ENCODE results near the gene SORCS2.

SORCS2 gene

GRCh38 chr4:7240306-7240705, 48.0 kb downstream of the SORCS2 start:
- Histone ChIP-seq H3K27ac (ENCODE audit: low read length, poor library complexity, severe bottlenecking) (no peak overlapping the region), H3K4me1 (ENCODE audit: control insufficient read depth, insufficient read depth, low read depth, low read length) (peaks cover 8% of the 10 kb centered on the region), H3K4ac (ENCODE audit: low read depth in 1 of 2, low read length in 2 of 2) (no peak overlapping the region), H2AK5ac (ENCODE audit: low read length, severe bottlenecking) (no peak overlapping the region), H2BK5ac (ENCODE audit: low read depth, low read length, poor library complexity, severe bottlenecking) (no peak overlapping the region), H4K91ac (ENCODE audit: low read length) (no peak overlapping the region), H3K4me2 (ENCODE audit: low read length, poor library complexity, severe bottlenecking) (no peak overlapping the region), H3K9ac (ENCODE audit: low read length) (no peak overlapping the region), H3K9me3 (ENCODE audit: control insufficient read depth, low read length) (peaks cover 5% of the 10 kb centered on the region), H3K36me3 (ENCODE audit: control insufficient read depth in 1 of 2, insufficient read depth in 2 of 2, low read depth in 1 of 2, low read length in 2 of 2) (no peaks in the 10 kb centered on the region), H3K79me1 (replicated peaks; ENCODE audit: low read length, poor library complexity, severe bottlenecking) (peaks cover 2% of the 10 kb centered on the region), H3K14ac (ENCODE audit: low read length in 2 of 2) (no peak overlapping the region), H4K8ac (ENCODE audit: low read length) (no peak overlapping the region), H2BK120ac (ENCODE audit: low read depth, low read length) (no peak overlapping the region), H3K18ac (ENCODE audit: low read depth in 1 of 2, low read length in 2 of 2) (no peak overlapping the region), H3K4me3 (ENCODE audit: insufficient read depth in 1 of 2, low read depth in 1 of 2, low read length in 2 of 2) (no peak overlapping the region), H3K23ac (ENCODE audit: low read length in 2 of 2) (no peak overlapping the region), H3K27me3 (ENCODE audit: control insufficient read depth in 1 of 2, insufficient read depth in 1 of 2, low read length in 2 of 2) (peaks cover 18 to 32% of the 10 kb centered on the region in 2 experiments), H2BK12ac (ENCODE audit: low read length in 2 of 2) (no peak overlapping the region), H2AFZ (ENCODE audit: low read depth, low read length) (no peak overlapping the region), H2BK15ac (ENCODE audit: low read depth, poor library complexity, severe bottlenecking) (no peak overlapping the region)
- 82% methylated on average over 12 of the region's 12 CpGs for WGBS
- DNase-seq: no peak

GRCh38 chr4:7241597-7242125, 49.3 kb downstream of the SORCS2 start:
- Histone ChIP-seq H3K9me3 (ENCODE audit: control insufficient read depth, low read length) (peaks cover 5% of the 10 kb centered on the region), H3K4me1 (ENCODE audit: control insufficient read depth, insufficient read depth, low read depth, low read length) (peaks cover 7% of the 10 kb centered on the region), H3K27ac (ENCODE audit: low read length, poor library complexity, severe bottlenecking) (no peak overlapping the region), H3K4me3 (ENCODE audit: insufficient read depth in 1 of 2, low read depth in 1 of 2, low read length in 2 of 2) (no peak overlapping the region), H3K27me3 (ENCODE audit: control insufficient read depth in 1 of 2, insufficient read depth in 1 of 2, low read length in 2 of 2) (peaks cover 22 to 34% of the 10 kb centered on the region in 2 experiments), H3K18ac (ENCODE audit: low read depth in 1 of 2, low read length in 2 of 2) (no peak overlapping the region), H2AFZ (ENCODE audit: low read depth, low read length) (no peak overlapping the region), H2BK120ac (ENCODE audit: low read depth, low read length) (no peak overlapping the region), H2BK12ac (ENCODE audit: low read length in 2 of 2) (no peak overlapping the region), H3K4me2 (ENCODE audit: low read length, poor library complexity, severe bottlenecking) (no peak overlapping the region), H3K36me3 (ENCODE audit: control insufficient read depth in 1 of 2, insufficient read depth in 2 of 2, low read depth in 1 of 2, low read length in 2 of 2) (no peaks in the 10 kb centered on the region), H3K4ac (ENCODE audit: low read depth in 1 of 2, low read length in 2 of 2) (no peak overlapping the region), H2BK15ac (ENCODE audit: low read depth, poor library complexity, severe bottlenecking) (no peak overlapping the region), H2BK5ac (ENCODE audit: low read depth, low read length, poor library complexity, severe bottlenecking) (no peak overlapping the region), H3K79me1 (replicated peaks; ENCODE audit: low read length, poor library complexity, severe bottlenecking) (peaks cover 2% of the 10 kb centered on the region), H2AK5ac (ENCODE audit: low read length, severe bottlenecking) (no peak overlapping the region), H4K91ac (ENCODE audit: low read length) (no peak overlapping the region), H4K8ac (ENCODE audit: low read length) (no peak overlapping the region), H3K14ac (ENCODE audit: low read length in 2 of 2) (no peak overlapping the region), H3K23ac (ENCODE audit: low read length in 2 of 2) (no peak overlapping the region), H3K9ac (ENCODE audit: low read length) (no peak overlapping the region)
- DNase-seq: no peak
- WGBS: 92% methylated on average over 18 of the region's 18 CpGs

- no peak overlapping the region for H3K27ac ChIP-seq (ENCODE audit: low read length, poor library complexity, severe bottlenecking)
- no peak for DNase-seq
- 83% methylated on average over 13 of the region's 13 CpGs for whole genome bisulfite sequencing
Observed at GRCh38 chr4:7242766-7243165, 50.4 kb downstream of the SORCS2 start.

GRCh38 chr4:7243609-7244330, 51.4 kb downstream of the SORCS2 start:
- Histone ChIP-seq H2BK5ac (ENCODE audit: low read depth, low read length, poor library complexity, severe bottlenecking) (no peak overlapping the region), H3K27ac (ENCODE audit: low read length, poor library complexity, severe bottlenecking) (no peak overlapping the region), H3K79me1 (replicated peaks; ENCODE audit: low read length, poor library complexity, severe bottlenecking) (peaks cover 2% of the 10 kb centered on the region), H3K36me3 (ENCODE audit: control insufficient read depth in 1 of 2, insufficient read depth in 2 of 2, low read depth in 1 of 2, low read length in 2 of 2) (no peaks in the 10 kb centered on the region), H4K91ac (ENCODE audit: low read length) (no peak overlapping the region), H2AK5ac (ENCODE audit: low read length, severe bottlenecking) (no peak overlapping the region), H3K27me3 (ENCODE audit: control insufficient read depth in 1 of 2, insufficient read depth in 1 of 2, low read length in 2 of 2) (peaks cover 23 to 38% of the 10 kb centered on the region in 2 experiments), H2BK120ac (ENCODE audit: low read depth, low read length) (no peak overlapping the region), H2AFZ (ENCODE audit: low read depth, low read length) (no peak overlapping the region), H3K9me3 (ENCODE audit: control insufficient read depth, low read length) (peaks cover 2% of the 10 kb centered on the region), H3K23ac (ENCODE audit: low read length in 2 of 2) (no peak overlapping the region), H4K8ac (ENCODE audit: low read length) (no peak overlapping the region), H3K18ac (ENCODE audit: low read depth in 1 of 2, low read length in 2 of 2) (no peak overlapping the region), H3K4me1 (ENCODE audit: control insufficient read depth, insufficient read depth, low read depth, low read length) (peaks cover 5% of the 10 kb centered on the region), H3K4me2 (ENCODE audit: low read length, poor library complexity, severe bottlenecking) (no peak overlapping the region), H2BK12ac (ENCODE audit: low read length in 2 of 2) (no peak overlapping the region), H3K14ac (ENCODE audit: low read length in 2 of 2) (no peak overlapping the region), H3K4me3 (ENCODE audit: insufficient read depth in 1 of 2, low read depth in 1 of 2, low read length in 2 of 2) (no peak overlapping the region), H2BK15ac (ENCODE audit: low read depth, poor library complexity, severe bottlenecking) (no peak overlapping the region), H3K9ac (ENCODE audit: low read length) (no peak overlapping the region), H3K4ac (ENCODE audit: low read depth in 1 of 2, low read length in 2 of 2) (no peak overlapping the region)
- WGBS: 88% methylated on average over 21 of the region's 21 CpGs
- DNase-seq: no peak

More at GRCh38 chr4:7242766-7243165, 50.4 kb downstream of the SORCS2 start:
- Histone ChIP-seq H2AK5ac (ENCODE audit: low read length, severe bottlenecking) (no peak overlapping the region), H4K8ac (ENCODE audit: low read length) (no peak overlapping the region), H3K4ac (ENCODE audit: low read depth in 1 of 2, low read length in 2 of 2) (no peak overlapping the region), H2AFZ (ENCODE audit: low read depth, low read length) (no peak overlapping the region), H3K9me3 (ENCODE audit: control insufficient read depth, low read length) (peaks cover 5% of the 10 kb centered on the region), H3K23ac (ENCODE audit: low read length in 2 of 2) (no peak overlapping the region), H3K4me1 (ENCODE audit: control insufficient read depth, insufficient read depth, low read depth, low read length) (peaks cover 7% of the 10 kb centered on the region), H3K4me2 (ENCODE audit: low read length, poor library complexity, severe bottlenecking) (no peak overlapping the region), H3K9ac (ENCODE audit: low read length) (no peak overlapping the region), H4K91ac (ENCODE audit: low read length) (no peak overlapping the region), H3K14ac (ENCODE audit: low read length in 2 of 2) (no peak overlapping the region), H2BK120ac (ENCODE audit: low read depth, low read length) (no peak overlapping the region), H3K4me3 (ENCODE audit: insufficient read depth in 1 of 2, low read depth in 1 of 2, low read length in 2 of 2) (no peak overlapping the region), H3K18ac (ENCODE audit: low read depth in 1 of 2, low read length in 2 of 2) (no peak overlapping the region), H2BK12ac (ENCODE audit: low read length in 2 of 2) (no peak overlapping the region), H3K79me1 (replicated peaks; ENCODE audit: low read length, poor library complexity, severe bottlenecking) (peaks cover 2% of the 10 kb centered on the region), H2BK5ac (ENCODE audit: low read depth, low read length, poor library complexity, severe bottlenecking) (no peak overlapping the region), H2BK15ac (ENCODE audit: low read depth, poor library complexity, severe bottlenecking) (no peak overlapping the region), H3K27me3 (ENCODE audit: control insufficient read depth in 1 of 2, insufficient read depth in 1 of 2, low read length in 2 of 2) (peaks cover 22 to 35% of the 10 kb centered on the region in 2 experiments), H3K36me3 (ENCODE audit: control insufficient read depth in 1 of 2, insufficient read depth in 2 of 2, low read depth in 1 of 2, low read length in 2 of 2) (no peaks in the 10 kb centered on the region)

All from mesenchymal stem cell (in vitro differentiated cells and primary cell).